SIG-M5 (cell line): ENCODE data around the gene APRT.

Experiments
- DNase-seq: peaks from one replicate; lab custom pipeline; 2025; lab: John Stamatoyannopoulos, UW

The APRT gene

DNA sequence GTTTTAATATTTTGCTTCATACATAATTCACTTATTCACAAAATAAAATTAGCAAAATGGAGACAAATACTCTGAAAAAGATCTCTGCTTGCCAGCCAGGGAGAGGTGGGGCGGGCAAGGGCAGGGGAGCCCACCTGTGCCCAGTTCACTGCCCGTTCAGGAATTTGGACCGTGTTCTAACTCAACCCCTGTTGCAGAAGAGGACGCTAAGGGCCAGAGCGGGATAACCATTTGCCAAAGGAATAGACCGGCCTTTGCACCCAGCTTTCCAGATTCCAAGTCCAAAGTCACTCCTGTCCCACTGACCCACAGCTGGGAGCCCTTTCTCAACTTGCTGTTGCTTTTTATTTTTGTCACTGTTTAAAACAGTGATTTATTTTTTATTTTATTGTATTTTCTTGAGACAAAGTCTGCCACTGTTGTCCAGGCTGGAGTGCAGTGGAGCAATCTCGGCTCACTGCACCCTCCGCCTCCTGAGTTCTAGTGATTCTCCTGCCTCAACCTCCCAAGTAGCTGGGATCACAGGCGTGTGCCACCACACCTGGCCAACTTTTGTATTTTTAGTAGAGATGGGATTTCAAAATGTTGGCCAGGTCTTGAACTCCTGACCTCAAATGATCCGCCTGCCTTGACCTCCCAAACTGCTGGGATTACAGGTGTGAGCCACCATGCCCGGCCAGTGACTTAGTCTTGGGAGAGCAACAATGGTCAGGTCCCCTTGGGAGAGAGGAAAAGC, 24.0 kb downstream of the APRT start:
- DNase-seq = no peak

DNA sequence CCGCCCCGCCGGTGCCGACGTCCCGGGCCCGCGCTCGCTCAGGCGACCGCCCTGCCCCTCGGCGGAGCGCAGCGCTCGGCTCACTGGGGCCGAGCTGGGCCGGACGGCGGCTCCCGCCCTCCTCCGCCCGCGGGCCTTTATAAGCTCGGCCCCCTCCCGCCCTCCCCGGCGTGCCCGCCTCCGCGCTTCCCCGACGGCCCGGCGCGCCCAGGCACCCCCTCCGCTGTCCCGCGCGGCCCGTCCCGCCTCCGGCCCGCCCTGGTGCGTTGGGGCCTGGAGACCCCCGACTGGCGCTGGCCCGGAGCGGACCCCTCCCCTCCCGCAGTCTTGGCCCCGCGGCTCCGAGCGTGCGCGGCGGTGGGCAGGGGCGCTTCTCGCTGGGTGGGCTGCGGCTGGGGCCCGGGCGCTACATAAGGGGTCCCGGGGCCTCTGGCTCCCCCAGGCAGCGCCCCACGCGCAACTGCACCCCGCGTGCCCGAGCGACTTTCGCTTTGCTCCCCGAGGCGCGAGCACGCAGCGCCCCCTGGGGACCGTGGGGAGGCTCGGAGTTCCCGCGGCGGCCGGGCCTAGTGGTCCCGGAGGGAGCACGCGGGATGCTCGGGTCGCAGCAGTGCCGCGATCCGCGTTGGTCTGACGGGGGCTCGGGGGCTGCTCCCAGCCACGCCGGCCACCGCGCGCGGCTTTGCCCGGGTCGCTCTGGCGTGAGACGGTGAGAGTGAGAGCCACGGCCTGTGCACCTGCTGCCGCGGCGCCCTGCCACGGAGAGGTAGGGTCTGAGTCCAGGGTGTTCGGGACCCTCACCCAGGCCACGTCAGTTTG, 26.4 kb downstream of the APRT start, which contains the start of gene PIEZO1:
PIEZO1 (minus strand) TSS at position 115 of the 819 bp plus-strand sequence. CDS start 256 bp downstream, outside the sequence.
- no peak for DNase-seq

DNA sequence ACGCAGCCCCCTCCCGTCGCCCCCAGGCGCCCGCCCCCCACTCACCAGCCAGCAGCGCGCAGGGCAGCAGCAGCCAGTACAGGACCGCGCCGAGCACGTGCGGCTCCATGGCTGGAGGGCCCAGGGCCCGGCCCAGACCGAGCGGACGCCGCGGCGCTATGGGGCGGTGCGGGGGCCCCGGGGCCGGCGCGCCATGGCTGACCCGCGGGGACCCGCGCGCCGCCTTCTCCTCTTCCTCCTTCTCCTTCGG, 26.9 kb downstream of the APRT start:
- DNase-seq = no peak

DNA sequence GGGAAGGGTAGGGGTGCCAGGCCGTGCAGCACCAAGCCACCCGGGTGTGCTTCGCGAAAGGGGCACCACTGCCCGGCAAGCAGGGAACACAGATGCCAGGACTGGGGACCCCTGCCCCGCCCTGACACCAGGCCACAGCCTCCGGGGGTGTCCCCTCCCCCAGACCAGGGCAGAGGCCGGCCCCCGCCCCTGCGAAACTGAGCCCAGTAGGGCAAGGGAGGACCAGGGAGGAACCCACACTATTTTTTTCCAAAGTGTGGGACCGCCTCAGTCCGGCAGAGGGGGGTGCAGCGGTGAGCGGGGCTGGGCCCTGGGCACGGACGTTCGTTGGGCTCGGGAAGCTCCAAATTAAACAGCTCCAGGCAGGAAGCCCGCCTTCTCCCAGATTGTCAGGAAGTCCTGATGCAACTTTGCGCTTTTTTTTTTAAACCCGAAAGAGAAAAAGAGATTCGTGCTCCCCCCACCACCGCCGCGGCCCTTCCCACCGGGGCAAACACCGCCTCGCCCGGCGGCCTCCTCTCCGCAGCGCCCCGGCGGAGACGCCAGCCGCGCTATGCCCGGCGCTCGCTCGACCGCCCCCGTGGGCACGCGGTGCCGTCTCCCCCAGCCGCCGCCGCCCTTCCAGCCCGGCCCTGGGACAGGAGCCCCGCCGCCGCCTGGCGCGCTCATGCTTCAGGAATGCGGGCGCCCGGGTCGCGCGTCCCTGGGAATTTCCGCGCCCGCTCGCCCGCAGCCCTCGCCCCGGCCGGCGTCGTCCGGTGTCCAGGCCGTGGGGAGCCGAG, 27.5 kb downstream of the APRT start:
- no peak for DNase-seq

DNA sequence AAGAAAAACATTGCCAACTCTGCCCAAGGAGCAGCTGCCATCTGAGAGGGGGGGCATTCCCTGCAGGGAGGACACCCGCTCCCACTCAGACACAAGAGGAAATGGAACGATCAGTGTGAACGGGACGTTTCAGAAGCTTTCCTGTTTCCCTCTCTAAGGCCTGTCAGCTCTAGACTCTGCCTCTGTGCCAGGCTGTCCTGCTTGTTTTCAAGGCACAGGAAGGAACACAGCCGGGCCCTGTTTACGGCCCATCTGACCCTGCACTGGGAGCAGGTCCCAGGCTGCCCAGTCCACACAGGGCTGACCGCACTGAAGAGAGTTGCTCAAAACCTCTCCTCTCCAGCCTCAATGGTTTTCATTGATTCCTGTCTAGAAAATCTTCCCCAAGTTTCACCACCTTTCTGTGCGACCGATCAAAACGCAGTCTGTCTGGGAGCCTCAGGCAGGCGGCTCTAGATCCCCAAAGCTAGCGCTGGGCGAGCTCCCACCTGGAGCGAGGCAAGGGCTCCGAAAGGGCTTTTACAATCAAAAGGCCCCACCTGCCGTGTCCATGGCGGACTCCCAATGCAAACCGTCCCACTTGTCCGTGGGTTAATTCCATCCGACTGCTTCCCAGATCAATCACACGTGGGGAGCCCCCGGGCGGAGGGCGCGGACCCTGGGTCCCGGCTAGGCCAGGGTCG, 28.2 kb downstream of the APRT start:
- DNase-seq = no peak

DNA sequence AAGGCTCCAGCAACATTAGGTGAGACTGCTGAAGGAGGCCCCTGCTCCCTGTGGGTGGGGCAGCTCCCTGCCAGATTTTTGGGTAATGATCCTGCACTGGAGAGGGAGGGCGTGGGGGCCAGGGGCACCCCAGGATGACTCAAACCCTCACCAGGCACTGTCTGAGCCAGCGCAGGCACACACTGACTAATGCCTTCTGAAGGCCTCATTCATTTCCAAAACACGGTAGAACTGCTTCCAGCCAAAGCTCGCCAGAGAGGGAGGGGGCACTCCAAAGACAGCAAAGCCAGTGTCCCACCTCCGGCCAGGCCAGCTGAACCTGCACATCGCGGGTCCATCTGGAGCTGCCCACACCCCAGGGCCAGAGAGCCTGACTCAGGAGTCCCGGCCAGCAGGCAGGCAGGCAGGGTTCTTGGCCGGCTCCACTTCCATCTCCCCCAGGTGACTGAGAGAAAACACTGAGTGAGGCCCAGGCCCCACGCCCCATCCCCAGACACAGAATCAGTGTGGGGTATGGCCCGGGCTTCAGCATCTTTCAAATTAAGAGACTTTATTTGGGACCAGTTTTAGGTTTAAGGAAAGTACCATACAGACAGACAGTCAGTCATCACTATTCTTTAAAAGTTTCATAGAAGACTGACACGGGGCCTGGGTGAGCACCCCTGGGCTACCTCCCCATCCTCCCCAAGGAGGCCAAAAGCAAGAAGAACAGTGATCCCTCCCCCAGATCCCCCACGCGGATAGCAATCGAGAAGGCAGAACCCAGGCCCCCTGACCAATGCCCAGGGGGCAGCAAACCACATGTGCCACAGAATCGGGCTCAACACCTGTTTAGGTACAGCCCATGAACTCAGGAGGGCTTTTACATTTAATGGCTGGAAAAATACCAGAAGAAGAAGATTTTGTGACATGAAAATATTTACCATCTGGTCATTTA, 29.0 kb downstream of the APRT start:
- no peak for DNase-seq

DNA sequence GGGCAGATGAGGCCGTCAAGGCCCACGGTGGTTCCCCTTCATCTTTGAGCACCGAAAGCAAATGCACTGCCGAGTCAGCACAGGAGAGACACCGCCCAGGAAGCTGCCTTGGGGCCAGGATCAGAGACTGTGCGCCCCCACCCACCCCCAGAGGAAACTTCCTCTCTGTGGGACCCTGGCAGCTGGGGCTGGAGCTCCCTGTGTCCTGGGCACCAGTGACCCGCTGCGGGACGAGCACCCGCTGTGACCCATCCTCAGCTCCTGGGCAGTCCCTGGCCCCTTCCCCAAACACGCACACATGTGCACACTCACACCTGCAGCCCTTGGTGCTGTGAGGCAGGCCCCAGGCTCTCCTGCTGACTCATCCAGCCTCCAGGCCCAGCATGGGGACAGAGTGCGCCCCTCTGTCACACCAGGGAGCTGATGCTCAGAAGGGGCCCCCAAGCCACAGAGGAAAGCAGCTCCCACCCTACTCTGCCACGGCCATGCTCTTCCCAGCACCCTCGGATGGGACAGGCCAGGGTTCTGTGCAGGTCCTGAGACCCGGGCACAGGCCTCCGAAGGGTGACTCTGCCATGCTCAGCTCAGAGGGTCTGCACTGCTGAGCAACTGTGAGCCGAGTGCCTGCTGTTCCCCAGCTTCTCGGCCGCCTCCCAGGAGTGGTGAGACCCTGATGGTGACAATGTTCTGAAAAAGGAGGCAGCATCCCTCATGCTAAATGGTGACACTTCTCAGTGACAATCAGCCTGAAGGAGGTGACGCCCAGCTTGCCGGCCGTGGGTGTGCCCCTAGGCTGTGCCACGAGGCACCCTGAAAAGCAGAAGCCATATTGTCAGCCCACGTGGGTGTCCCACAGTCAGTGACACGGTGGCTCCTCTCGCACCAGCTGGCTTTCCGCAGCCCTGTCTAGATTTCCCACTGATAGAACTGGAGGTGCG, 30.3 kb downstream of the APRT start:
- DNase-seq = no peak

DNA sequence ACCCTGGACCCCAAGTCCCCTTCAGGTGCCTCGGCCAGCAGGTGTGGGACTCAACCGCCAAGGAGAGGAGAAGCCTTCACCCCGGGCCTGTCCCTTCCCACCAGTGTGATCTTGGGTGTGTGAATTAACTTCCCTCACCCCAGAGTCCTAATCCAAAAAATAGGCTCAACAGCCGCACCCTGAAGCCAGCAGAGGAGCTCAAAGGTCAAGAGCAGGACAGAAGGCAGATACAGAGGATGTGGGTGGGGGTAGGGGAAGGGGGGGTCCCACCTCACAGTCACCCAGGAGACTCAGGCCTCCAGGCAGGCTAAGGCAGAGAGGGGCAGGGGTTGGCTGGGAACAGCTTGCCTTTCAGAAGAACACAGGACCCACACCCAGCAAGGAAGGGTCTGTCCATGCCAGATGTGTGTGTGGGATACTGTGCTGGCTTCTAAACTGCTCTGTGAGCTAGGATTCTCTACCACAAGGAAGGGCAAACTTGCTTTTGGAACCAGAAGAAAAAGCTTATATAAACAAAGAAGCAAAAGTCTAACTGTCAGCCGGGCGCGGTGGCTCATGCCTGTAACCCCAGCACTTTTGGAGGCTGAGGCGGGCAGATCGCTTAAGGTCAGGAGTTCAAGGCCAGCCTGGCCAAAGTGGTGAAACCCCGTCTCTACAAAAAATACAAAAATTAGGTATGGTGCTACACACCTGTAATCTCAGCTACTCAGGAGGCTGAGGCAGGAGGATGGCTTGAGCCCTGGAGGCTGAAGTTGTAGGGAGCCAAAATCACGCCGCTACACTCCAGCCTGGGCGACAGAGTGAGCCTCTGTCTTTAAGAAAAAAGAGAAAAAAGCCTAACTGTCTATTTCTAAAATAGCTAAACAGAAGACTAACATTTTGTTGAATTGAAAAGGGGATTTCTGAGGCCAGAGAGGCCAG, 31.3 kb downstream of the APRT start:
- DNase-seq = no peak

DNA sequence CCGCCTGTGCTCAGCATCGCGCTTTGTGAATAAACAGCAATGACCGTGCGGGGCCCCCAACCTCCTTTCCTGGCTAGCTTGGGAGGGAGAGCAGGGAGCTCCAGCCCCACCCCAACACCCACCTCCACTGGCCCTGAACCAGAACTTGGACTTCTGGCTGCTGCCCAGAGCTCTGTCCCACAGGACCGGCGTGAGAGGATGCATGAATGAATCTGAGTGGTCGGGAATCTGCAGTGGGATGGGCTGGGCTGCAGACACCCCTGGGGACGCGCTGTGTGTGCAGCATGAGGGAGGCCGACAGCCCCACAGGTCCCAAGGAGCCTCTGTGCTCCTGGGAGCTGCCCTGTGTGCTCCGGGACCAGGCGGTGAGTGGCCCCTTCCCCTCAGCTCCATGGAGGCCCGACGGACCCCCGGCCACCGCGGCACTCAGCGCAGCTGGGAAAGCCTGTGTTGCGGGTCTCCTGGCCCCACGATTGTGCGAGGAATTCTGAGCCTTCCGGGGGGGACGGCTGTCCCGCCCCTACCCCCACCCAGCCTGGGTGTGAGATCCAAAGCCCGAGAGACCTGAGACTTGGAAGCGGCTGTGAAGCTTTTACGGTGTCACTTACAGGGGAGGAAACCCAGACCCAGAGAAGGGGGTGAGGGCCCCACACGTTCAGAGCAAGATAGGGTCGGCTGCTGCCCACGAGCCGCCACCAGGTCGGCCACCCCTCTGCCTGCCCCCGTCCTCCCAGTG, 32.2 kb downstream of the APRT start:
- DNase-seq = no peak

DNA sequence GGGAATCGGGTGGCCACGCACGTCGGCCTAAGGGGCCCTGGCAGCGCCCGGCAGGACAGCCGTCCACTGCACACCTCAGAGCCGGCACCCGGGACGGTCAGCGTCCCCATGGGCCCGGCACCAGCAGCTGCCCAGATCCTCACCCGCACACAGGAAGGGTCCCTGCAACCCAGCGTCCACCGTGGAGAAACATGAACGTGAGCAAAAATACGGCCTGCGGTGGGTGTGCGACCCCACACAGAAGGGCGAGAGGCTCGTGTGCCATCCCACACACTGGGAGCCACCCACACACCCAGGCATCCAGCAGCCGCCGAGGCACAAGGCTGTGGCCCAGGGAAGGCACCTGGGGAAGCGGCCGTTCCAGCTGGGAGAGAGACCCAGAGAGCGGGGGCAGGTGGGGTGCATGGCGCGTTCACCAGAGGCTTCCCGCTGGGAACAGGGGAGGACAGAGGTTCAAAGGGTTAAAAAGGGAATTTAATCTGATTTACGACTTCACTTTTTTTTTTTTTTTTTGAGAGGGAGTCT, 33.1 kb downstream of the APRT start:
- DNase-seq = no peak

DNA sequence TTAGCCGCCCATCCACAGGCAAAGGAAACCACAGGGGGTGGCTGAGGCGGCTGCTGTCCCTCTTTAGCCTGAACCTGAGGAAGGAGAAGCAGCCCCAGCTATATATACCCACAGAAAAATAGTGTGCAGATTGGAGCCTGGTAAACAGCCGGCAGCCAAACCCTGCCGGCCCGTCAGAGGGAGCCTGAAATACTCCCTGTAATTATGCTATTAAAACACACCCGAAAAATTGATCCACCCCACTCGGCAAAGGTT, 33.5 kb downstream of the APRT start:
- no peak for DNase-seq

DNA sequence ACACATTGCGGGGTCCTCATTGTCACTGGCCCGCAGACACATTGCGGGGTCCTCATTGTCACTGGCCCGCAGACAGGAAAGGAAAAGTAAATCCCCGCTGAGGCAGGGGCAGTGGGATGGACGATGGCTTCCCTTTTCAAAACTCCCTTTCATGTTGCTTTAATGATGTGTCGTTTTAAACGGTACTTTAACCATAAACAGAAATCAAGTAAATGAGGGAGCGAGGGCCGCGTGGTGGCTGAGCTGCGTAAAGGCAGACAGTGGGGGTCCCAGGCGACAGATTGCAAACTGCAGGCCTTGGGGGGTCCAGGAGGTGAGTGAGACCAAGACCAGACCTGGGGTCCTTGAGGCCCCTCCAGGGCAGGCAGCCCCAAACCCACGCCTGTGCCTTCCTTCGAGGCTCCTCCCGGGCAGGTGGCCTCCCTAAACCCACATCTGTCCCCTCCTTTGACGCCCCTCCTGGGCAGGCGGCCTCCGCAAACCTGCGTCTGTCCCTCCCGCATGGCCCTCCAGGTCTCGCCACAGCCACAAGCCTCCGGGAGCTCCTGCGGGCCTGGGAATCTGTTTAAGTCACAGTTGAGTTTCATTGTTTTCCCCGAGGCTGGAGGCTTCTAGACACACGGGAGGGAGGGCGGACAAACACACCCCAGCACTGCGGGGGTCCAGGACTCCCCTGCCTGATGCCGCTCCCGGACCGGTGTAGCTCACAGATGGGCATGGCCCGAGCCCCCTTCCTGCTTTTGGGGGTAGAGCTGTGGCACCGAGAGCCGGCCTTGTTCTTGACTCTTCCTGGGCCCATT, 34.1 kb downstream of the APRT start:
- no peak for DNase-seq

DNA sequence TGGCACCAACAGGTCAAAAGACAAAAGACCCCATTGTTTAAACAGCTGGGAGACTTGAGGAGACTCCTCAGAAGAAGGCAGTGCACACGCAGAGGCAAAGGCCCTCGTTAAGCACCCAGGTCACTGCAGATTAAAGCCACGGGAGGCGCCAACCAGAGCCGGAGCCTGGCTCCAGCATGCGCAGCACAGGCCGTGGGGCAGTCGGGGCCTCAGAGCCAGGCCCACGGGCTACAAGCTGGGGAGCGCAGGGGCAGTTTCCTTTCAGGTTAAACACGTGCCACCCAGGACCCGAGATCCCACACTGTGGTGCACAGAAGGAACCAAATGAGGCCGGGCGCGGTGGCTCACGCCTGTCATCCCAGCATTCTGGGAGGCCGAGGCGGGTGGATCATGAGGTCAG, 35.9 kb downstream of the APRT start:
- no peak for DNase-seq

DNA sequence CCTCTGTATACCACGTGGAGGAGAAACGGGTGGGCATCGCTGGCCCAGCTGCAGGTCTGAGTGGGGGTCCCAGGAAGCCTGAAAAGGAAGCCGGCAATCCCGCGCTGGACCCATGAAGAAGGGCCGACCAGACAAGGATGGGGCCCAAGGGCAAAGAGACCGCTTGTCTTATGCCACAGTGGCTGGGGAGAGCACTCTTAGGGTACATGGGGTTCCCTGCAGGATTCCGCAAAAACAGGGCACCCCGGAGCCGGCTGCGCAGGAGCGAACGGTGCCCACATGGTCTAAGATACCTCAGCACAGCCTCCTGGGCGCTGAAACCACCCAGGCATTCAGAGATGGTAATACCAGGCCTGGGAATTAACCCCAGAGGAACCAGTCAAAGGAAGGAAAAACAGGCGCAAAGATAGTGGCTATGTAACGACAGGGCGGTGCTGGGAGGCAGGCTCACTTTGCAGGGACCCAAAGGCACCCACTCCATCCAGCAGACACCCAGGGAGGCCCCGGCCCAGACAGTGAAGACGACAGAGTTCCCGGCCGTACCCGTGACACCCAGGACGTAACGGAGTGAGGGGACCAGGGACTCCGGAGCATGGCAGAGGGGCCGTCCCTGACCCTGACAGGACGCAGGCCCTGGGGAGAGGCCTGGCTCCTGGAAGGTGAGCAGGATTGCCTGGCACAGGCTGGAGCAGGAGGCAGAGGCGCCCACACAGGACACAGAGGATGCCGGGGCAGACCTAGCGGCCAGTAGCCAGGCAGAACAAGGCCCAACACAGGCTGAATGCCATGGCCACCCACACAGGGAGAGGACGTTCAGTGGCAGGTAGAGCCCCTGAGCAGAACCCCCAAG, 37.0 kb downstream of the APRT start:
- DNase-seq = no peak

DNA sequence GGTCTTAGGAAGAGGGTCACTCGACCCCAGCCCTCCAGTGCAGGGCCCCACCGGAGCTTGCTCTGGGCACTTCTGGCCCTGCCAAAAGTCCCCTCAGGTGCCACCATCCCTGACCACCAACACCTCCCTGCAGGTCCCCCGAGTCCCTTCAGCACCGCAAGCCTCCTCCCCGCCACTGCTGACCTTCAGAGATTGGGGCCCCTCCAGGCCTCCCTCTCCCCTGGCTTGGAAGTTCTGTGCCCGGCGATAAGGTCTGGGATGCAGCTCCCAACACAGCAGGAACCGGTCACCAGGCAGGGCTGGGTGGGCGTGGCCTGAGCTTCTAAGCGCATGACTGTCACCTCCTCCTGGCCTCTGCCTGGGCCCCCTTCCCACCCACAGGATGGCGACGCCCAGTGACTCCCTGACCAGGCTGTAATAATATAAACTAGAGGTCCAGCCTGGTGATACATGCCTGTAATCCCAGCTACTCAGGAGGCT, 37.9 kb downstream of the APRT start:
- DNase-seq = no peak
